GM19239 (cell line): Measurements from ENCODE around the gene GAREM1.
"Not testable (repeated sequence)": the region's sequence is repeated elsewhere in the genome, so short reads cannot be mapped to it uniquely, and the experiment has no call there.

Experiments used
- DNase-seq: peaks from one replicate; pipeline ENCODE4 v3.0.0; 2011; ENCODE audit warnings: low spot score; ENCODE audit not compliant: insufficient read length
- FAIRE-seq: peaks from 2 replicates; lab custom pipeline; 2011; peaks lifted over from hg19 to GRCh38; lab: Jason Lieb, UNC

The GAREM1 gene

DNA sequence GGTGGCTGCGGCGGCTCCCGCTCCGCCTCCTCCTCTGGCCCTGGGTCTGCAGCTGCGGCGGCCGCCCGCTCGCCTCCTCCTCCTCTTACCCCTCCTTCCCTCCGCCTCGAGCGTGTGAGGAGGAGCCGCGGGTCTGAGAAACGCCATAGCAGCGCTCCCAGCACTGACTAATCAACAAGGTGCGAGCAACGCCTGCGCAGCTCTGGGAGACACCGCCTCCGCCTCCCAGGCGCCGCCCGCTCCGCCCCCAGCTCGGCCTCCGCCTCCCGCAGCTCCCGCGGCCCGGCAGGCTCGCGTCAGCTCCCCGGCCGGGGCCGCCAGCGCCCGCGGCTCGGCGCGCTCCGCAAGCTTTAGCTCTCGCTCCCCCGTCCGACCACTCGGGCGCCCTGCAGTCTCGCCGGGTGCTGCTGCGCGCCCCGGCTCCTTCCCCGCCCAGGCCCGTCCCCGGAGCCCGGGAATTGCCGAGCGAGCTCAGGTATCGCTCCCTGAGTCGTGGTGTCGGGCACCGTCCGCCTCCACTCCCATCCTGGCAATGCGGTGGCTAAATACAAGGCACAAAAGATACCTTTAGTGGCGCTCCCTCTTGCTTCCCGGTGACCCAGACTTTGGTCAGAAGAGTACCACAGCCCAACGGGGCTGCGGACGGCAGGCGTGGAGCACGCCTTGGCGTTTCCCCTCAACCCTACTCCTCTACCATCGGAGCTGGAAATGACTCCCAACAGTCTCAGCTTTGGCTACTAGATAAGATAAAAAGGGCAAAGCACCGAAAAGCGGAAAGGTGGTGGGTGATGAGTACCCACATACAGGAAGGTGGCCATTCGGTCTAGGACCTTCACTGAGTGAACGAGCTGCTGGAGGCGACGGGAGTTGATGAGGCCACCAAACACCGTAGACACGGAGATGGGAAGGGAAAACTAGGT is at the start of gene GAREM1:
Gene GAREM1 (minus strand): TSS at position 169 of the 920 bp plus-strand sequence. CDS start 454 bp downstream, outside the sequence.
- FAIRE-seq = no peak

DNA sequence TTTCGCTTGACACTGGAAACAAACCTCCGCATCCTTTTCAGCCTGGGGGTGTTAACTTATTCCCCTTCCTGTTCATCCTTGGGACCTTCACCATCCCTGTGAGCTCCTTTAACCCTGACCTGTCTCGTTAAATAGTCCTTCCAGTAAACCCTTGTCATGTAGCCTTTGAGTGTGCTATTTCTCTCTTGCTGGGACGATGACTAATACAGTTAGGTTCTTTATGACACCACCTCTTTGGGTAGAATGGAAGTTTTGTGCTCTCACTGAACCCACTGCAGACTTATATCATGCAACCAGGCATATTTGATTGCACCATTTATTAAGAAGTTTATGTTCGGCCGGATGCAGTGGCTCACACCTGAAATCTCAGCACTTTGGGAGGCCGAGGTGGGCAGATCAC is 40.5 kb upstream of the GAREM1 start:
- FAIRE-seq (no peak), DNase-seq (no peak)

More for the DNA sequence above, at the start of gene GAREM1:
- peak; percentile 96 for DNase-seq

DNA sequence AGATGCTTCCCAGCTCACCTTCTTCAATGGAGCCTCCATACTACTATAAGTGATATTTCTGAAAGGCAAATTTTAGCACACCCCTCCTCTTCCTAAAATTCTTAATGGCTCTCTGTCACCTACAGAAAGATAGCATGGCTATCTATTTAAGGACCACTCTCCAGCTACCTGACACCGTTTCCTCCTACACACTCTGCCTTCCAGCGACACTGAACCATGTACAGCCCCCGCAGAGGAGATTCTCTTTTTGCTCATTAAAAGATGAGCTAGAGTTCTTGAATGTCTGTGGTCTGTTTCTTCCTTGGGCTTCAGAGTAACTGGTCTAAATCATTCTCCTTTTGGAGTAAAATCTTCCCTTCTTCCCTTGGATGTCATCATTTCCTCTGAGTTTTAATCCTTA is 38.4 kb upstream of the GAREM1 start:
- FAIRE-seq (no peak), DNase-seq (no peak)

DNA sequence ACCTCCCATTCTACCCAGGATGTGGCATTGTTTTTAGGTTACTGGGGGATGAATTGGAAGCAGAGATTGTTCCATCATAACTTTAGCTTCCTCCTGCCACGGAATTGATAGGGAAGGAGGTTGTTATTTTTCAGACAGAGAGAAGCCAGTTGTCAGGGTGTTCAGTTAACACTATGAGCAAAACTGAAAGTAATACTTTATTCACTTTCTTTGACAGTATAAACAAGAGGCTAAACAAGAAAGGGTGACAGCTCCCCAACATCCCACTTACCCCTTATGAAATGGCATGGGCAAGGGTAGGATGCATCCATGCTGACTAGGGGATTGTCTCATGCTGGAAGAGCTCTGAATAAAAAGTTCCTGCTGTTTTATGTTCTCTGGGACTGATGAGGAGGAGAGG is 36.4 kb upstream of the GAREM1 start:
- DNase-seq = no peak
- FAIRE-seq = no peak

DNA sequence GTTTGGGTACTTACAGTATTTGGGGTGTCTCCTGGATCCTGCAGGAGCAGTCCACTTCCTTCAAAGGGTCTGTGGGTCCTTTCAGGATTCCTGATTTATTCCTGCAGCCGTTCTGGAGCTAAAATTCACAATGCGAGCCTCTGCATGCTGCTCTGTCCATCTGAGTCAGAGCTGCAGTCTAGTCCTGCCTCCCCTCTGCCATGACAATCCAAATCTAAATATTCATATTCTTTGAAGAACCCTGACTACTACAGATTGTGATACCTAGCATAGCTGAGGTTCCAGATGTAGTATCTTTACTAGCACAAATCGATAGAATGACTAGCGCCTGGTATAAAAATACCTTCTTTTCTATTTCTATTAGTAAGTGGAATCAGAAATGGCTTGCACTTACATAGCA is 31.3 kb upstream of the GAREM1 start:
- DNase-seq = no peak
- FAIRE-seq = no peak

DNA sequence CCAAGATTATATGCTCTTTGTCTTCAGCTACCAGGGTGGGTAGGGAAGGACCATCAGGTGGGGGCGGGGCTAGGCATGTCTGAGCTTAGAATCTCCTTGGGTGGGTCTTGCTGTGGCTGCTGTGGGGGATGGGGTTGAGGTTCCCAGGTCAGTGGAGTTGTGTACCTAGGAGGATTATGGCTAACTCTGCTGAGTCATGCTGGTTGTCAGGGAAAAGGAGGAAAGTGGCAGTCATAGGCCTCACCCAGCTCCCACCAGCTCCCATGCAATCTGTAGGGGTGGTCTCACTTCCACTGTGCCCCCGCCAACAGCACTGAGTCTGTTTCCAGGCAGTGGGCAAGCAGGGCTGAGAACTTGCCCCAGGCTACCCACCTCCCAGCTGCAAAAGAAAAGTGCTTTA is 30.6 kb upstream of the GAREM1 start:
- FAIRE-seq, DNase-seq: not testable (repeated sequence)

DNA sequence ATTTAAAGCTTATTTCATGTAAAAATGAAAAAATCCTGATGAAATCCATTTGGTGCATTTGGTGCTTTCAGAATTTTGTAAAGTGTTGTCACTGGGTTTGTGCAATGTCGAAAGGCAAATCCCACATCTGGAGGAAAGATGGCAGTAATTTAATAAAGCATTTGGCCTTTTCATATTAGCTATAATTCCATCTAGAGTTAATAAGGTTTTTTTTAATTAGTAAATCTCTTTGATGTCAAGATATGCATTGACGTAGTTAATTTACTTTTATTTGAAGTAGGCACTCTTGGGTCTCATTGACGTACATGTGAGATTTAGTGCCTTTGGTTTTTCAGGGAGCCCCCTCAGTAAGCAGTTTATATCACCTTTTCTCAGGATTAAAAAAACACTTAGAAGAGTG is 12.3 kb upstream of the GAREM1 start:
- DNase-seq (no peak), FAIRE-seq (no peak)

DNA sequence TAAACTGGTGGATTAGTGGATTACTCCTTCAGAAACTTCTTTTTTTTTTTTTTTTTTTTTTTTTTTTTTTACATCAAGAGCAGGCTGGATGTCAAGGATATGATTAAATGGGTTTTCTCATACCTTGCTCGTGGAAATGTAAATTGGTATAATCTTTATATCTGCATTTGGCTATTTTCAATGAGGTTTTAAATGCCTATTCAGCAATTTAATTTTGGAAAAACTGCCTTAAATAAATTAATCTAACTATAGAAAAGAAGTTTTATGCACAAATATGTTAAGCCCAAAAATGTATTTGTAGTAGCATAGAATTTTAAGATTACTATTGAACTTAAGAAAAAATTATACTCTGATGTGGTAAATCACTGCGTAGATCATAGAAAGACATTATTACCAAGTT is 11.4 kb upstream of the GAREM1 start:
- FAIRE-seq = no peak
- DNase-seq = no peak

DNA sequence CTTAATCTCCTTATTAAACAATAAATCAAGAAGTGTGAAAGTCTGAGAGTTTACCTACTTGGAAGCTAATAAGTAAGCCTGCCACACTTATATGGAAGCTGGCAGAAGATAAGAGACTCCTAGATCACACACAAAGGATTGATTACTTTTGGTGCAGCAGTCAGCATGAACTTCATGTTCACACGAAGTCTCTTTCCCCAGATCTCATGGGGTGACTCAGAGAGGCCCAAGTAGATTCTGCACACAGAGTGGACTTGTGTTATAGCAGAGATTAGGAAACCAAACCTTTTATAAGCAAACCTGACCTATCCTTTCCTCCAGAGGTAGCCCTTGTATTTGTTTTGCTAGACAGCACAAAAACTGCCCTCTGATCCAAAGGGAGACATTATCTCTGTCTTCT is 9.9 kb upstream of the GAREM1 start:
- FAIRE-seq (no peak), DNase-seq (no peak)

DNA sequence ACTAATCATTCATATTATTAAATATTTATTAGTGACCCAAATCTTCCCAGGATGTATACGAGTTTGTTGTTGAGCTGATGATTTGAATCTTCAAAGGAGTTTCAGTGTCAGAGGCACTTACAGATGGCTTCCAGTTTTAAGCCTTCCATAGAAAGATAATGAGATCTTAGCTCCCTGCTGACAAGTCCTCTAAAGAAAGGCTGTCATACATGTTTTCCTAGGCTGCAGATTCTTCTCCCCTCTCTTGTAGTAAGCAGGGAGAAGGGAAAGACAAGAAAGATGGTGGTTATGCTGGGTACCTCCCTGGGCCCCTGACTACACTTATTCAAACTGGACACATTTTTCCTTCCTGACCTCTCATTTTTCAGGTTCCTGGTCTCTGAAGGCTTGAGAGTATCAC is 8.1 kb upstream of the GAREM1 start:
- FAIRE-seq = no peak
- no peak for DNase-seq

DNA sequence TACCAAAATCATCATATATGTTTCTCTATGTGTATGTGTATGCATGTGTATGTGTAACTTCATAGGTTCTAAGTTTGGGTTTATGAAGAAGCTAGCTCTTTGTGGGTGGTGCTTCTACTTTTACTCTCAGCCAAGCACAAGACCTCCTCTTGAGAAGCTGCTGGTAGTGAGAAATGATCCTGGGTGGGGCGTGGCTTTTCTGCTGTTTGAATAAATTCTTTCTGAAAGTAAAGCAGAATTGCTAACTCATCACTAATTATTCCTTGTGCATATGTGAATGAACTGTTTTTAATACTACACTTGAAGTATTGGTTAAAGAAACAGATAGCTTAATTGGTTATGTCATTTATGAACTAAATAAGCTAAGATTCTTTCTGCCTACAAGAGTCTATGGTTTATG is 7.6 kb upstream of the GAREM1 start:
- no peak for FAIRE-seq
- no peak for DNase-seq

DNA sequence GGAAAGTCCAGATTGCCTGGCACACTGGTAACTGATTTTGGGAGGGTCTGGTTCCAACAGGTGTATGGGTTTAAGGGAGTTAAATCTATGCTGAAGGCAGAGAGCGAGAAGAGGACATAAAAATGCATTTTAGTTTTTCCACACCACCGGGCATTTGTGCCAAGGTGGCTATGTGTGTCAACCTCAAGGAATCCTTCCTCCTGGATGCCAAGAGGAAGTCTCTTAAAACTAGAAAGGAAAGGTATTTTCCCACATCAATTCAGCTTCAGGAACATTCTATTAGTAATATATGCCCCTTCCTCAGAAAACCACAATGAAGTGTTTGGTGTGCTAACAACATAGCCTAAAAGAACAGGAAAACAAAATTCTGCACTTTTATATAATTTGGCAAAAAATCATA is 5.4 kb upstream of the GAREM1 start:
- FAIRE-seq (no peak), DNase-seq (no peak)

DNA sequence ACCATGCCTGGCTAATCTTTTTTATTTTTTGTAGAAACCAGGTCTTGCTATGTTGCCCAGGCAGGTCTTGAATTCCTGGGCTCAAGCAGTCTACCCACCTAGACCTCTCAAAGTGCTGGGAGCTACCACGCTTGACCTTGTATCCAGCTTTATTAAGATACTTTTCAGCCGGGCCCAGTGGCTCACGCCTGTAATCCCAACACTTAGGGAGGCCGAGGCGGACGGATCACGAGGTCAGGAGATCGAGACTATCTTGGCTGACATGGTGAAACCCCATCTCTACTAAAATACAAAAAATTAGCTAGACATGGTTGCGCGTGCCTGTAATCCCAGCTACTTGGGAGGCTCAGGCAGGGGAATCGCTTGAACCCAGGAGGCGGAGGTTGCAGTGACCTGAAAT is 4.4 kb upstream of the GAREM1 start:
- not testable (repeated sequence) for FAIRE-seq, DNase-seq

DNA sequence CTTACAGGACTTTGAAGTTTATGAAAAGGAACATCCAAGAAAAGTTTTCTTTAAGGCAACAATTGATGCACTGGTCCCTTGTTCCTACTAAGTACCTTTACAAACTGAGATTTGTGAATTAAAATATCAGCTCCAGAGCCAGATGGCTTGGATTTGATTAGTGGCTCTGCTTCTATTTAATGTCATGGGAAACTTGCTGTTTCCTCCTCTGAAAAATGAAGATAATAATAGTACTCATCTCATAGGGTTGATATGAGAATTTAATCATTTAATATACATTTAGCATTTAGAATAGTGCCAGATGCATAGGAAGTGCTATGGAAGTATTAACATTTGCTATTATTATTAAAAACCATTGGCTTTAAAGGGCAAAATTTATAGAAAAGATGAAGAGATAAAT is 2.6 kb upstream of the GAREM1 start:
- no peak for FAIRE-seq
- DNase-seq = no peak

DNA sequence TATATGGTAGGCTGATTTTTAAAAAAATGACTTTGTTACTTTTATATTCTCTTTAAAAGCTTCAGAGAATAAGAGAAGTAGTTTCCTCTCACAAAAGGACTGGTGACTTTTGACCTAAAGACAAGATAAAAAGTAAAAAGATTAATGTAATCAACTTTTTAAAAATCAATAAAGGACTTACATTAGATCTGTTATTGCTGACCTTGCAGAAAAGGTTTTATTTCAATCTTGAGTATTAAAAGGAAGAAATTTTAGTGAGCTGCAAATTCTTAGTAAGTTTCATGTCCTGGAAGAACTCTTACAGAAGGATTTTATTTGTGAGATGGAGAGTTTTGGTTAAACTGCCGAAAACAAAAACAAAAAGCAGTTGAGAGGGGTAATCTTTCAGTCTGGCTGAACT is 2.2 kb upstream of the GAREM1 start:
- FAIRE-seq = no peak

DNA sequence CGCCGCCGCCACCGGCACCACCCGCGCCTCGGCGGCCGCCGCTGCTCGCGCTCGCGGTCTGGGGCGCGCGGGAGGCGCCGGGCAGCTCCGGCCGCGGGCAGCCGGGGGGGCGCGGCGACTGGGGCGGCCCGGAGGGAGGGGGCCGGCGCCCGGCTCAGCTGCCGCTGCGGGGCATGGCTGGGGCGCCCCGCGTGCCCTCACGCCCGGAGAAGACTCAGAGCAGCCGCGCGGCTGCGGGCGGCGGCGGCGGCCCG is 295 bp downstream of the GAREM1 start:
- no peak for DNase-seq

More for the DNA sequence above, 2.2 kb upstream of the GAREM1 start:
- DNase-seq = no peak

DNA sequence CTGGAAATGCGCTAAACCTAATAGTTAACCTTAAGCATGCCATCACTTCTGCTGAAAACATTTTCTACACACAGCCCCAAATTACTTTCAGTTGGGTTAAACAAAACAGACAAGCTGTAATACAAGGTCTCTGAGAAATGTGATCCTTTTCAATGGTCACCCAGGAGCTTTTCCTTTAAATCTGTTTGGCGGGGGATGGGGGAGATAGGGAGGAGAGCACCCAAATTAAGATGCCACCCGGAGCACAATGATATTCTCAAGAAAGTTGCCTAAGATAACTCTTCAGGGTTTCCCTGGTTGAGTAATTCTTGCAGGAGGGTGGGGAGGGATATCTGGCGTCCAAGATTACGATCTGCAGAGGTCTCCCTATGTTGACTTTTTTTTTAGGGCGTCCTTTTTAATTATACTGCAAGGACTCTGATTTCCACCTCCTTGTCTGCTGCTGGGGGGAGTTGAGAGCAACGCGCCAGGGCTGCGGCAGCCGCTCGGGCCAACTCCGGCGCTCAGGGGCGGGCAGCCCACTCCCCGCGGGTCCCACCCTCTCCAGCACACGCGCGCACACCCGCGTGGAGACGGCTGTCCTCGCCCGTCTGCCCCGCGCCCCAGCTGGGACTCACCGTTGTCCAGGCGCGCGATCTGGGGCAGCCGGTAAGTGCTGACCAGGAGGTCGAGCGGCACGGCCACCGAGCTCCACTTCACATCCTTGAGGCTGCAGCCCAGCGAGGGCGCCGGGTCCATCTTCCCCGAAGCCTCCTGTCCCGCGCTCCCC is 807 bp downstream of the GAREM1 start:
- FAIRE-seq = no peak
- peak; percentile 16 for DNase-seq

More for the DNA sequence above, 295 bp downstream of the GAREM1 start:
- FAIRE-seq = no peak

DNA sequence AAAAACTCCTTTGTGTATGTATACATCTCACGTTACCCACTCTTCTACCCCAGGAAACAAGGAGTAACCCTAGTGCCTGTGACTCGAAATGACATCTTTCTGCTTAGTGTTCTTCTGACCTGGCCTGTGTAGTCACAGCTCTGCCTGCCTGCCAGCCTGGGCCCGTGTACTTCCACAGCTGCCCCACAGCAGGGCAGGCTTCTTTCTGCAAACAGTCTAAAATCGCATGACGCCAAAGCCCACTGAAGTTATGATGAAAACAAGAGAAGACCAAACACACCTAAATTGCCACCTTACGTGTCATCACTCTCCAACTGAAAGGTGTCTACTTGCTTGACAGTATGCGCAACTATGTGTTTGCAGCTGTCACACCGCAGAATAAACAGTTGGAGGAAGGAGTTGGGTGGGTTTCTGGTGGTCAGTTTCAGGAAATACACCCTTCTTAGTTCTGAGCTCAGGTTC is 1.5 kb downstream of the GAREM1 start:
- FAIRE-seq = no peak
- no peak for DNase-seq

DNA sequence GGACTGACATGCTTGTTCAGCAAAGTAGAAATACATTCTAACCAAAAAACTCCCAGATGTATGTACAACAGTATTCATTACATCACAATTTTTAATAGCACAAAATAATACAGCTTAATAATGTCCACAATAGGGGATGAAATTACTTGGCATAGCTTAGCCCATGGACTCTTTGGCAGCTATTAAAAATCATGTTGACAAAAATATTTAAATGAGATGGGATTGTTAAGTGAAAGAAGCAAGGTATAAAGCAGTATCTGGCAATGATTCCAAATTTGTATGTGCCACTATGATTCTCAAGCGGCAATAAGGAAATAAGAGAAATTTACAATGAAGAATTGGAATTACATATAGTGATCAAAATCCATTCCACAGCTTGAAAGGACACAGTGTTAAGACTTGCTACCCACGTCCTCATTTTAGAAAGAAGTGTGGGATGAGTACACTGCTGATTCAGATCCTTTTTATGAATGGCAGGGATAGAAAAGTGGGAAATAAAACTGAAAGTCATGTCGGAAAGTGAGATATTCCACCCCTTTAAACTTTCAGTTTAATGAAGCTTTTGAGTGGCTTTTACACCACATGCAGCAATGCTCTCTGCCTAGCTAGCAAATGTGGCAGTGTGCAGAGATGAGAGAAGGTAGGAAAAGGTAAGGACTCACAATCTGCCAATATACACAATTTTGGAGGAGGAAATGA is 2.4 kb downstream of the GAREM1 start:
- no peak for DNase-seq

DNA sequence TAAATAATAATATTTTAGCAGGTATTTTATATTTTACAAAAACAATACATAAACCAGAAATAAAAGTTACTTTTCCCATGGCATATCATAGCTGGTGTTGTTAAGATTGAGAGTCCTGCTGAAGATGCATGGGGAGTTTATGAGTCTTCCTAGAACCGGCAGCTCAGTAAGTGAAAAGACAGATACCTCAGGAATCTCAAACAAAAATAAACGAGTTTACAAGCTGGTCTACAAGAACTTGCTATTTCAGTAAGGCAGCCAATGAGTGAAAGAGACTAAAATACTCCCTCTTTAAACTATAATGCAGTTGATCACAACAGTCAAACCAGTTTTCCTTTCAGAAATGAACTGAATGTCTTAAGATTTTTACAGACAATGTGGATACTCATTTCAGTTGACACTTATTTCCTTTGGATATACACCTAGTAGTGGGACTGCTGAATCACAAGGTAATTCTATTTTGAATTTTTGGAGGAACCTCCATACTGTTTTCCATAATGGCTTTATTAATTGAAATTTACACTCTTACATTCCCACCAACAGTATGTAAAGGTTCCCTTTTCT is 8.9 kb downstream of the GAREM1 start:
- FAIRE-seq = no peak
- no peak for DNase-seq

More for the DNA sequence above, 2.4 kb downstream of the GAREM1 start:
- no peak for FAIRE-seq
